Hematopoietic multipotent progenitor cell treated with erythropoietin and hydrocortisone succinate and interleukin-3 and kit ligand, for 15 days (in vitro differentiated cells): ENCODE data around the gene CHST13.
"Not testable (repeated sequence)": the region's sequence is repeated elsewhere in the genome, so short reads cannot be mapped to it uniquely, and the experiment has no call there.

ENCODE experiments used
- DNase-seq: peaks from one replicate; pipeline ENCODE4 v3.0.0-alpha.2; 2015; ENCODE audit warnings: low spot score

CHST13 gene

GRCh38 chr3:126555795-126556636 is 32.1 kb downstream of the CHST13 start:
- no peak for DNase-seq

- DNase-seq = no peak
Measured at GRCh38 chr3:126556637-126557414, 32.9 kb downstream of the CHST13 start.

GRCh38 chr3:126557415-126557745 is 33.4 kb downstream of the CHST13 start:
- DNase-seq = no peak

- DNase-seq = no peak
Measured at GRCh38 chr3:126557761-126558160, 33.8 kb downstream of the CHST13 start.

- DNase-seq = no peak
Measured at GRCh38 chr3:126558336-126559071, 34.5 kb downstream of the CHST13 start, which contains the start of gene C3orf22. Gene C3orf22, minus strand, starts transcription at chr3:126558932. Its CDS starts 5,542 bp downstream, at chr3:126553390.

- DNase-seq = no peak
Measured at GRCh38 chr3:126562737-126563276, 38.9 kb downstream of the CHST13 start.

GRCh38 chr3:126567696-126568438 is 43.9 kb downstream of the CHST13 start:
- no peak for DNase-seq

- DNase-seq = no peak
Measured at GRCh38 chr3:126568776-126569342, 44.9 kb downstream of the CHST13 start.

- DNase-seq = no peak
Measured at GRCh38 chr3:126569390-126569975, 45.5 kb downstream of the CHST13 start.

GRCh38 chr3:126570103-126570541 is 46.2 kb downstream of the CHST13 start:
- no peak for DNase-seq

- DNase-seq = no peak
Measured at GRCh38 chr3:126571078-126571477, 47.1 kb downstream of the CHST13 start.

GRCh38 chr3:126573492-126574117 is 49.6 kb downstream of the CHST13 start:
- DNase-seq = no peak

GRCh38 chr3:126577261-126577660 is 53.3 kb downstream of the CHST13 start:
- DNase-seq = no peak

GRCh38 chr3:126578702-126579101 is 54.7 kb downstream of the CHST13 start:
- no peak for DNase-seq

- DNase-seq = no peak
Measured at GRCh38 chr3:126580746-126581145, 56.8 kb downstream of the CHST13 start.

GRCh38 chr3:126581569-126581968 is 57.6 kb downstream of the CHST13 start:
- no peak for DNase-seq

- DNase-seq = no peak
Measured at GRCh38 chr3:126582311-126582710, 58.4 kb downstream of the CHST13 start.

GRCh38 chr3:126591515-126591914 is 67.6 kb downstream of the CHST13 start:
- DNase-seq = not testable (repeated sequence)
